ENCODE measurements around the gene FNDC3B. TPM values are rescaled to one million over a fixed set of nuclear protein-coding genes. Genes with fewer than 3 reads are reported as not detected.

The FNDC3B gene
- total RNA-seq, 1 experiment from 2014 or later, result 173 TPM

- POLR2A ChIA-PET, result no interaction called here
- BruUV-seq (replicated peaks), result TSS peak; percentile 7
- Histone ChIP-seq H3K36me3 (ENCODE audit: control insufficient read depth, insufficient read depth, low read length) (peaks cover 3% of the 10 kb centered on the region; the same call in 1 of the 2 replicates), H3K4me3 (ENCODE audit: low read depth in 2 of 2, low read length in 2 of 2) (no peak overlapping the region), H3K9me3 (ENCODE audit: control insufficient read depth, insufficient read depth, low read depth, low read length) (no peaks in the 10 kb centered on the region), H3K4me1 (ENCODE audit: control insufficient read depth, insufficient read depth, low read length) (peaks cover 92% of the 10 kb centered on the region), H3K27ac (ENCODE audit: low read length) (peak overlapping the region; percentile 97), H3K27me3 (ENCODE audit: control insufficient read depth, insufficient read depth, low read length) (no peaks in the 10 kb centered on the region)
- DNase-seq (ENCODE audit: low read depth, low spot score), result no peak
- CTCF ChIA-PET, result interaction anchor here (0.5 kb wide), 1 partner anchor 489 kb away, joined by 4 read pairs; no protein-coding TSS in a partner anchor
- intact Hi-C loops (cut with micrococcal nuclease; ENCODE audit: unreplicated experiment), result loop anchor here (5.0 kb wide), 1 partner anchor 94 kb away; no protein-coding TSS in a partner anchor
- TF ChIP-seq POLR2AphosphoS5 (IDR thresholded peaks at IDR 0.05; ENCODE audit: low read depth, low read length), result no peak
- no peak for TF ChIP-seq SIN3A (IDR thresholded peaks at IDR 0.05; ENCODE audit: borderline replicate concordance, insufficient read depth, low read depth, low read length)
- no peak for TF ChIP-seq TCF7L2 (IDR thresholded peaks at IDR 0.05; ENCODE audit: low read depth, low read length)
- no peak for TF ChIP-seq REST (IDR thresholded peaks at IDR 0.05; ENCODE audit: insufficient read depth in 1 of 2, low read depth in 2 of 2, low read length in 1 of 2)
- TF ChIP-seq, protein P1, sequence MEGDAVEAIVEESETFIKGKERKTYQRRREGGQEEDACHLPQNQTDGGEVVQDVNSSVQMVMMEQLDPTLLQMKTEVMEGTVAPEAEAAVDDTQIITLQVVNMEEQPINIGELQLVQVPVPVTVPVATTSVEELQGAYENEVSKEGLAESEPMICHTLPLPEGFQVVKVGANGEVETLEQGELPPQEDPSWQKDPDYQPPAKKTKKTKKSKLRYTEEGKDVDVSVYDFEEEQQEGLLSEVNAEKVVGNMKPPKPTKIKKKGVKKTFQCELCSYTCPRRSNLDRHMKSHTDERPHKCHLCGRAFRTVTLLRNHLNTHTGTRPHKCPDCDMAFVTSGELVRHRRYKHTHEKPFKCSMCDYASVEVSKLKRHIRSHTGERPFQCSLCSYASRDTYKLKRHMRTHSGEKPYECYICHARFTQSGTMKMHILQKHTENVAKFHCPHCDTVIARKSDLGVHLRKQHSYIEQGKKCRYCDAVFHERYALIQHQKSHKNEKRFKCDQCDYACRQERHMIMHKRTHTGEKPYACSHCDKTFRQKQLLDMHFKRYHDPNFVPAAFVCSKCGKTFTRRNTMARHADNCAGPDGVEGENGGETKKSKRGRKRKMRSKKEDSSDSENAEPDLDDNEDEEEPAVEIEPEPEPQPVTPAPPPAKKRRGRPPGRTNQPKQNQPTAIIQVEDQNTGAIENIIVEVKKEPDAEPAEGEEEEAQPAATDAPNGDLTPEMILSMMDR (IDR thresholded peaks at IDR 0.05), result no peak
- ATAC-seq, result no peak
- in situ Hi-C loops (cut with HindIII; ENCODE audit: low pct_unique_long_range_greater_than_20kb, low sequenced_read_pairs), result no loop called here
Measured at GRCh38 chr3:172135820-172136219, 96.4 kb downstream of the FNDC3B start.

GRCh38 chr3:172136330-172136729, 97.0 kb downstream of the FNDC3B start:
- ChIA-PET CTCF (interaction anchor here (0.5 kb wide), 1 partner anchor 490 kb away, joined by 4 read pairs; no protein-coding TSS in a partner anchor), POLR2A (no interaction called here)
- ATAC-seq (no peak), DNase-seq (ENCODE audit: low read depth, low spot score) (no peak)
- no peaks in the 10 kb centered on the region for H3K9me3 ChIP-seq (ENCODE audit: control insufficient read depth, insufficient read depth, low read depth, low read length)
- intact Hi-C loops (cut with micrococcal nuclease; ENCODE audit: unreplicated experiment) (loop anchor here (5.0 kb wide), 1 partner anchor 94 kb away; no protein-coding TSS in a partner anchor), in situ Hi-C loops (cut with HindIII; ENCODE audit: low pct_unique_long_range_greater_than_20kb, low sequenced_read_pairs) (no loop called here)
- H3K4me1 ChIP-seq (ENCODE audit: control insufficient read depth, insufficient read depth, low read length), result peaks cover 92% of the 10 kb centered on the region
- H3K4me3 ChIP-seq (ENCODE audit: low read depth in 2 of 2, low read length in 2 of 2), result no peak overlapping the region
- TF ChIP-seq POLR2AphosphoS5 (IDR thresholded peaks at IDR 0.05; ENCODE audit: low read depth, low read length) (no peak), TCF7L2 (IDR thresholded peaks at IDR 0.05; ENCODE audit: low read depth, low read length) (no peak)
- peaks cover 3% of the 10 kb centered on the region; the same call in 1 of the 2 replicates for H3K36me3 ChIP-seq (ENCODE audit: control insufficient read depth, insufficient read depth, low read length)
- no peaks in the 10 kb centered on the region for H3K27me3 ChIP-seq (ENCODE audit: control insufficient read depth, insufficient read depth, low read length)
- BruUV-seq (replicated peaks), result no TSS peak
- peak overlapping the region; percentile 97 for H3K27ac ChIP-seq (ENCODE audit: low read length)
